Lower leg skin (tissue), 4 donors: ENCODE measurements around the gene SPACDR. TPM values are rescaled to one million over a fixed set of nuclear protein-coding genes. Genes with fewer than 3 reads are reported as not detected.

ENCODE experiments used
- DNase-seq, 2 donors: peaks; one replicate each; pipeline ENCODE4 v3.0.0-alpha.2; 2019; ENCODE audit warnings: low spot score in 2 of 2
- H3K4me3 ChIP-seq: fragments of 200-600 bp; sonication (generic); 2 replicates; pipeline ENCODE4 v1.5.1; 2017; ENCODE audit warnings: mild to moderate bottlenecking, low read depth; ENCODE audit not compliant: poor library complexity, severe bottlenecking
- POLR2A ChIP-seq, 2 donors: fragments of 450-650 bp; IDR thresholded peaks; one replicate each; pipeline ENCODE4 v1.6.1; 2016 to 2017; ENCODE audit warnings: antibody characterized with exemption in 2 of 2, mild to moderate bottlenecking in 1 of 2, moderate library complexity in 1 of 2
- WGBS, 2 donors: methylation state at CpG; one replicate each; pipeline ENCODE4 v1.1.5; 2018; 5-methylcytosine and 5-hydroxymethylcytosine counted together
- intact Hi-C: fragments of 100-400 bp; cut with DNase I; formaldehyde crosslinking; loops from one replicate; pipeline ENCODE4 v1.15.0; 2023; ENCODE audit warnings: low total_unique reads
- total RNA-seq, 4 donors: library from RNA; depleted of rRNA; stranded (reverse); fragments of >200 nt; gene quantifications; one replicate each; pipeline ENCODE4 v1.1.0, GENCODE V29; 2016
- TF ChIP-seq, protein P1 (sequence below), 3 donors: fragments of 450-650 bp; IDR thresholded peaks; one replicate each; pipeline ENCODE4 v1.5.1; 2016; ENCODE audit warnings: antibody characterized with exemption in 3 of 3, mild to moderate bottlenecking in 3 of 3, moderate library complexity in 2 of 3

Gene SPACDR
- total RNA-seq, 4 donors from 2014 or later: 0.26 to 1.5 TPM; not detected in 2

DNA sequence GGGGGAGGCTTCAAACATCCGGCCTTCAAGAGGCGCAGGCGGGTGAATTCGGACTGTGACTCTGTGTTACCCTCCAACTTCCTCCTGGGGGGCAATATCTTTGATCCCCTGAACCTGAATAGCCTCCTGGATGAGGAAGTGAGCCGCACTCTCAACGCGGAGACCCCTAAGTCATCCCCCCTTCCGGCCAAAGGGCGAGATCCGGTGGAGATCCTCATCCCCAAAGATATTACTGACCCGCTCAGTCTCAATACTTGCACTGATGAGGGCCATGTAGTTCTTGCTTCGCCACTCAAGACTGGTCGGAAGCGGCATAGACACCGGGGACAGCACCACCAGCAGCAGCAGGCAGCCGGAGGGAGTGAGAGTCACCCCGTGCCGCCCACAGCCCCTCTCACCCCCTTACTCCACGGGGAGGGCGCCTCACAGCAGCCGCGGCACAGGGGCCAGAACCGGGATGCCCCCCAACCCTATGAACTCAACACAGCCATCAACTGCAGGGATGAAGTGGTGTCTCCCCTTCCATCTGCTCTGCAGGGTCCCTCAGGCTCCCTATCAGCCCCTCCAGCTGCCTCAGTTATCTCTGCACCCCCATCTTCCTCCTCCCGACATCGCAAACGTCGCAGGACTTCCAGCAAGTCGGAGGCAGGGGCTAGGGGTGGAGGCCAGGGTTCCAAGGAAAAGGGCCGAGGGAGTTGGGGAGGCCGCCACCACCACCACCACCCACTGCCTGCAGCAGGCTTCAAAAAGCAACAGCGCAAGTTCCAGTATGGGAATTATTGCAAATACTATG, 33.4 kb downstream of the SPACDR start:
- TF ChIP-seq, protein P1, sequence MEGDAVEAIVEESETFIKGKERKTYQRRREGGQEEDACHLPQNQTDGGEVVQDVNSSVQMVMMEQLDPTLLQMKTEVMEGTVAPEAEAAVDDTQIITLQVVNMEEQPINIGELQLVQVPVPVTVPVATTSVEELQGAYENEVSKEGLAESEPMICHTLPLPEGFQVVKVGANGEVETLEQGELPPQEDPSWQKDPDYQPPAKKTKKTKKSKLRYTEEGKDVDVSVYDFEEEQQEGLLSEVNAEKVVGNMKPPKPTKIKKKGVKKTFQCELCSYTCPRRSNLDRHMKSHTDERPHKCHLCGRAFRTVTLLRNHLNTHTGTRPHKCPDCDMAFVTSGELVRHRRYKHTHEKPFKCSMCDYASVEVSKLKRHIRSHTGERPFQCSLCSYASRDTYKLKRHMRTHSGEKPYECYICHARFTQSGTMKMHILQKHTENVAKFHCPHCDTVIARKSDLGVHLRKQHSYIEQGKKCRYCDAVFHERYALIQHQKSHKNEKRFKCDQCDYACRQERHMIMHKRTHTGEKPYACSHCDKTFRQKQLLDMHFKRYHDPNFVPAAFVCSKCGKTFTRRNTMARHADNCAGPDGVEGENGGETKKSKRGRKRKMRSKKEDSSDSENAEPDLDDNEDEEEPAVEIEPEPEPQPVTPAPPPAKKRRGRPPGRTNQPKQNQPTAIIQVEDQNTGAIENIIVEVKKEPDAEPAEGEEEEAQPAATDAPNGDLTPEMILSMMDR (IDR thresholded peaks at IDR 0.05): no peak
- TF ChIP-seq POLR2A (IDR thresholded peaks at IDR 0.05): no peak
- peak in 1 of 2 donors; percentile 89 for DNase-seq
- peak overlapping the region; percentile 82 for H3K4me3 ChIP-seq
- 20 to 24% methylated on average over 28 to 31 of the region's 31 CpGs for WGBS, 2 donors
- intact Hi-C loops: no loop called here

DNA sequence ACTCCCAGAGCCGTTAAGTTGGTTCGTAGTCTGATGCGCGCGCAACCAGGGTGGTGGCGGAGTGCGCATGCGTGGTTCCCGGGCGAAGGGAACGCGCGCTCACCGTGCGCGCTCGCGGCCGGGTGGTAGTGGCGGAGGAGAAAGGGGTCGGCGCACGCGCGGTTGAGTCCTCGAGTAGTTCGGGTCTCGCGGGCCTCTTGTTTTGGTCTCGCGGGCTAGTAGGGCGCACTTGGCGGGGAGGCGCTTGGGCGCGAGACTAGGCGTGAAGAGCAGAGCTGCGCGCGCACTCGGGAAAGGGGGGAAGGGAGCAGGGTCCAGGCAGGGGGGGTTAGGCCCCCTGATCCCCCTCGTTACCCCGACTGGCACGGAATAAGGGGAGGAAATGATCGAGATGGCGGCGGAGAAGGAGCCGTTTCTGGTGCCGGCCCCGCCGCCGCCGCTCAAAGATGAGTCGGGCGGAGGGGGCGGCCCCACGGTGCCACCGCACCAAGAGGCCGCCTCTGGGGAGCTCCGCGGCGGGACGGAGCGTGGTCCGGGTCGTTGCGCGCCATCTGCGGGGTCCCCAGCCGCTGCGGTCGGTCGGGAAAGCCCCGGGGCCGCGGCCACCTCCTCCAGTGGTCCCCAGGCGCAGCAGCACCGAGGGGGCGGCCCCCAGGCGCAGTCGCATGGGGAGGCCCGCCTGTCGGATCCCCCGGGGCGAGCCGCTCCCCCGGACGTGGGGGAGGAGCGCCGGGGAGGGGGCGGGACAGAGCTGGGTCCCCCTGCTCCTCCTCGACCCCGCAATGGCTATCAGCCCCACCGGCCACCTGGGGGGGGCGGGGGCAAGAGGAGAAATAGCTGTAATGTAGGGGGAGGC, 34.2 kb downstream of the SPACDR start, which contains the start of gene MEPCE:
MEPCE (plus strand) TSS at position 195 of the 856 bp plus-strand sequence; CDS start at position 383, 188 bp downstream.
- TF ChIP-seq, protein P1 (IDR thresholded peaks at IDR 0.05): no peak
- TF ChIP-seq POLR2A (IDR thresholded peaks at IDR 0.05): no peak
- WGBS, 2 donors: 0 to 1% methylated on average over 45 to 73 of the region's 95 CpGs
- H3K4me3 ChIP-seq: peak within 1 kb of the TSS; percentile 82
- intact Hi-C loops: no loop called here
- DNase-seq: peak; percentile 95 to 99

DNA sequence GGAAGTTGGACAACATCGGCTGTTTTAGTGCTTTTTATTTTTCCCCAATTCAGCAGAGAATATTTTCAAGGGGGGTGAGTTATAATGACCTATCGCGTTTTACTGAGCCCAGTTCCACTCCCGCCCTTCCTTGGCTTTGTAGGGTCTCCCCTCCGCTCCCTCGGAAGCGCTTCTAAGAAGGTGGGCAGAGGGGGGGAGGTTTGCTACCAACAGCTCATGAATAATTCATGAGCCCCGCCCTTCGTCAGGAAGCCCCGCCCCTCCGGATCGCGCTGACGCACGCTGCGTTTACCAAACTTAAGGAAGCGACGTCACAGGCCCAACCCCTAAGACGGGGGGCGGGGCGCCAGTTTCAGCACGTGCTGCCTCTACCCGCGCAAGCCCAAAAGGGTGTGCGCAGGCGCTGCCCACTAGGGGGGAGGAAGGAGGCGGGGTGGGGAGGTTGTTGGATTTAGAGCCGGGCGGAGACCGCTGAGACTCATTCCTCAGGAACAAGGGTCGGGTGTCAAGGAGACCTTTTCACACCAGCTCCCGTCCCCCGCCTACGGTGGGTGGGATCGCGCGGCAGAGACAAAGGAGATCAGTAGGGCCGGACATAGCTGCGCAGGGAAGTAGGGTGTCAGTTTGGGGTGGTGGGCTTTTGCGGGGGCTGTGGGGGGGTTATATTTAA, 35.0 kb downstream of the SPACDR start:
- H3K4me3 ChIP-seq: peak overlapping the region; percentile 82
- intact Hi-C loops: no loop called here
- WGBS, 2 donors: 0% methylated on average over 25 to 39 of the region's 40 CpGs
- peak; percentile 100 for DNase-seq
- peak in 1 of 2 donors; percentile 57 for TF ChIP-seq POLR2A (IDR thresholded peaks at IDR 0.05)
- TF ChIP-seq, protein P1 (IDR thresholded peaks at IDR 0.05): no peak

- DNase-seq: peak; percentile 95 to 99
- H3K4me3 ChIP-seq: peak within 1 kb of the TSS; percentile 82
- WGBS, 2 donors: 1% methylated on average over 66 of the region's 66 CpGs
- TF ChIP-seq POLR2A (IDR thresholded peaks at IDR 0.05): peak in 1 of 2 donors; percentile 98
- TF ChIP-seq, protein P1 (IDR thresholded peaks at IDR 0.05): peak in 1 of 3 donors; percentile 7
- intact Hi-C loops: no loop called here
Measured at GRCh38 chr7:100428199-100428966, 35.7 kb downstream of the SPACDR start, which contains the start of gene ZCWPW1. ZCWPW1 (minus strand) TSS chr7:100428703; CDS start chr7:100420649, 8,054 bp downstream.

GRCh38 chr7:100427762-100428198, 36.3 kb downstream of the SPACDR start:
- no peak for DNase-seq
- TF ChIP-seq, protein P1 (IDR thresholded peaks at IDR 0.05): no peak
- no peak for TF ChIP-seq POLR2A (IDR thresholded peaks at IDR 0.05)
- 45 to 58% methylated on average over 16 of the region's 16 CpGs for WGBS, 2 donors
- H3K4me3 ChIP-seq: no peak overlapping the region
- intact Hi-C loops: no loop called here
